ENCODE data around the gene FLAD1.
A peak's percentile ranks its signal among the peaks of the same experiment; 100 is the strongest.

DNA sequence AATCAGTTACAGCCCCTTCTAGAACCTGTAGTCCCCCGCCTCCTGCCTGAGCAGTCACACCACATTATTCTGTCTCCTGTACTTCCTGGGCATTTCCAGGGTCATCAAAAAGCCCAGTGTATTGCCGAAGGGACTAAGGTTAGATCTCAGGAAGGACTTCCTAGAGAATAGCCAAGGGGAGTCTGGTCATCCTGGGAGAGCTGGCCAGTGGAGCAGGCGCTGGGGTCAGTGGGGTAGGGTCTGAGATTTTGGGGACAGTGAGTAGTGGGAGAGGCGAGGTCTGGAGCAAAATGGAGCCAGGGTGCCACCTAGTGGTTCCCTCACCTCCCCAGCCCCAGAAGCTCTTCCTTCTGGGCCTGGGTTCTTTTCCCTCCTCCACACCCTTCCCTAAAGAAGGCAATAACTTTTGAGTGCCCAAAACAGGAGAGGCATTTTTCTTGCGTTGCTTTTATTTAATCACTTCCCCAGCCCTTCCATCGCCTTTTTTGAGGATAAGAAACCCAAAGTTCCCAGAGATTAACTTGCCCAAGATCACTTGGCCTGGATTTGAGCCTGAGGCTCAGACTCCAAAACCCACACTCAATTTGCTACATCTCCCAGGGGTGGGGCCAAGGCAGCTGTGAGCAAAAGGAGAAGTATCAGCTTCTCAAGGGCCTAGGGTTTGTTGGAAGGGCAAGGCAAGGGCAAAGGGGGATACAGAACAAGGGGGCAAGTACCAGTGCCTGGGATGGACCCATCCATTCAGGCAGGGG is 39.3 kb upstream of the FLAD1 start:
- TF ChIP-seq, protein P1, sequence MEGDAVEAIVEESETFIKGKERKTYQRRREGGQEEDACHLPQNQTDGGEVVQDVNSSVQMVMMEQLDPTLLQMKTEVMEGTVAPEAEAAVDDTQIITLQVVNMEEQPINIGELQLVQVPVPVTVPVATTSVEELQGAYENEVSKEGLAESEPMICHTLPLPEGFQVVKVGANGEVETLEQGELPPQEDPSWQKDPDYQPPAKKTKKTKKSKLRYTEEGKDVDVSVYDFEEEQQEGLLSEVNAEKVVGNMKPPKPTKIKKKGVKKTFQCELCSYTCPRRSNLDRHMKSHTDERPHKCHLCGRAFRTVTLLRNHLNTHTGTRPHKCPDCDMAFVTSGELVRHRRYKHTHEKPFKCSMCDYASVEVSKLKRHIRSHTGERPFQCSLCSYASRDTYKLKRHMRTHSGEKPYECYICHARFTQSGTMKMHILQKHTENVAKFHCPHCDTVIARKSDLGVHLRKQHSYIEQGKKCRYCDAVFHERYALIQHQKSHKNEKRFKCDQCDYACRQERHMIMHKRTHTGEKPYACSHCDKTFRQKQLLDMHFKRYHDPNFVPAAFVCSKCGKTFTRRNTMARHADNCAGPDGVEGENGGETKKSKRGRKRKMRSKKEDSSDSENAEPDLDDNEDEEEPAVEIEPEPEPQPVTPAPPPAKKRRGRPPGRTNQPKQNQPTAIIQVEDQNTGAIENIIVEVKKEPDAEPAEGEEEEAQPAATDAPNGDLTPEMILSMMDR (conservative IDR thresholded peaks at IDR 0.05; ENCODE audit: low read length), result peak; percentile 92
- TF ChIP-seq EZH2phosphoT487 (IDR thresholded peaks at IDR 0.05; ENCODE audit: borderline replicate concordance), result no peak
